ENCODE results near the gene SERTAD1.

Gene SERTAD1

GRCh38 chr19:40393894-40394815 lies 31.6 kb downstream of the SERTAD1 start:
- TF ChIP-seq ZBTB7A (IDR thresholded peaks at IDR 0.05; ENCODE audit: low read depth) (0 out of 2 replicates have a peak, but pooled peaks have one; percentile 16), USF1 (IDR thresholded peaks at IDR 0.05) (no peak), TAF1 (IDR thresholded peaks at IDR 0.05; ENCODE audit: low read depth) (no peak), CEBPB (IDR thresholded peaks at IDR 0.05) (no peak)

- TF ChIP-seq MAX (IDR thresholded peaks at IDR 0.05) (peak; percentile 62), TCF12 (IDR thresholded peaks at IDR 0.05; ENCODE audit: low read depth) (peak; percentile 76), CREB1 (IDR thresholded peaks at IDR 0.05; ENCODE audit: low read depth) (no peak), FOXM1 (IDR thresholded peaks at IDR 0.05; ENCODE audit: borderline replicate concordance, low read depth) (no peak), EP300 (IDR thresholded peaks at IDR 0.05; ENCODE audit: borderline replicate concordance) (peak; percentile 65), EGR1 (IDR thresholded peaks at IDR 0.05) (no peak), TEAD4 (IDR thresholded peaks at IDR 0.05) (peak; percentile 24; the same call in 1 of the 2 replicates), ZBTB7A (IDR thresholded peaks at IDR 0.05; ENCODE audit: low read depth) (peak; percentile 76; the same call in 1 of the 2 replicates), NFIC (IDR thresholded peaks at IDR 0.05) (0 out of 2 replicates have a peak, but pooled peaks have one; percentile 31), YY1 (IDR thresholded peaks at IDR 0.05; ENCODE audit: low read depth) (0 out of 2 replicates have a peak, but pooled peaks have one; percentile 38), RAD21 (IDR thresholded peaks at IDR 0.05; ENCODE audit: low read depth) (peak; percentile 69), TAF1 (IDR thresholded peaks at IDR 0.05; ENCODE audit: low read depth) (no peak; the same call in 1 of the 2 replicates), REST (IDR thresholded peaks at IDR 0.05; ENCODE audit: low read depth) (no peak), CEBPB (IDR thresholded peaks at IDR 0.05) (no peak), USF1 (IDR thresholded peaks at IDR 0.05) (peak; percentile 47; the same call in 1 of the 2 replicates)
These were observed 32.8 kb downstream of the SERTAD1 start for GRCh38 chr19:40392894-40393517.

- no peak for TF ChIP-seq USF1 (IDR thresholded peaks at IDR 0.05)
- TF ChIP-seq YY1 (IDR thresholded peaks at IDR 0.05; ENCODE audit: low read depth), result no peak
- TF ChIP-seq CREB1 (IDR thresholded peaks at IDR 0.05; ENCODE audit: low read depth), result no peak
- no peak for TF ChIP-seq CEBPB (IDR thresholded peaks at IDR 0.05)
- TF ChIP-seq TCF12 (IDR thresholded peaks at IDR 0.05; ENCODE audit: low read depth), result no peak
- no peak for TF ChIP-seq TAF1 (IDR thresholded peaks at IDR 0.05; ENCODE audit: low read depth)
These were observed 33.7 kb downstream of the SERTAD1 start for GRCh38 chr19:40392123-40392522.

- TF ChIP-seq CEBPB (IDR thresholded peaks at IDR 0.05) (no peak), NFIC (IDR thresholded peaks at IDR 0.05) (no peak), FOXM1 (IDR thresholded peaks at IDR 0.05; ENCODE audit: borderline replicate concordance, low read depth) (no peak), ZBTB7A (IDR thresholded peaks at IDR 0.05; ENCODE audit: low read depth) (no peak), RAD21 (IDR thresholded peaks at IDR 0.05; ENCODE audit: low read depth) (no peak), TEAD4 (IDR thresholded peaks at IDR 0.05) (no peak), CREB1 (IDR thresholded peaks at IDR 0.05; ENCODE audit: low read depth) (no peak)
These were observed 35.6 kb downstream of the SERTAD1 start, which contains the start of gene HIPK4 for GRCh38 chr19:40390084-40390742. Gene HIPK4, minus strand, starts transcription at chr19:40390181. Its CDS starts 279 bp downstream, at chr19:40389902.

- TF ChIP-seq REST (IDR thresholded peaks at IDR 0.05; ENCODE audit: low read depth) (no peak), NFIC (IDR thresholded peaks at IDR 0.05) (no peak), RAD21 (IDR thresholded peaks at IDR 0.05; ENCODE audit: low read depth) (no peak), TAF1 (IDR thresholded peaks at IDR 0.05; ENCODE audit: low read depth) (no peak)
These were observed 36.2 kb downstream of the SERTAD1 start for GRCh38 chr19:40389404-40390083.

All from Ishikawa (cell line).